Measurements from ENCODE around the gene TMBIM1.

The TMBIM1 gene

DNA sequence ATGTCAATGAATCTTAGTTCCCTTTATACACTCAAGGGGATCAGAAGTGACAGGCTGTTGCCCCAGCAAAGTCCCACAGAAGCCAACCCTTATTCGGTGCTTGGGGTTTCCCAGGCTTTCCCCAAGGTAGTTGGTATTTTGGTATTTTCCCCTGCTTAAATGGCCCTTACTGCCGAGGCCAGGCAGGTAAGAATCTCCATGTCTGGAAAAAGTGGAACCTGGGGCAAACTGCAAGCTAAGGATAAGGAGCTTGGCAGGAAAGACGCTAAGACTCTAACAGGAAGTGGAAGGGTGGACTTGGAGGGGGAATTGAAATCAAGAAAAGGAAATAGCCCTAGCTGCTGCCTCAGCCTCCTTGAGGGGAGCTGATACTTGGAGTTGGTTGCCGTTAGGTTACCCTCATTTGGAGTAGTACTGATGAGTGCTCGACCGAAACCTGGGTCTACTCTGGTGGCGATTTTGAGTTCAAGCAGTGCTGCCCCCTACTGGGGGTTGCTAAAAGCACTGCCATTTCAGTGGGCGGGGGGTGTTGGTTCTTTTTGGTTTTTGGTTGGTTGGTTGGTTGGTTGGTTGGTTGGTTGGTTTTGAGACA is 34.8 kb downstream of the TMBIM1 start:
- peak; percentile 22 for DNase-seq (ENCODE audit: low spot score)

DNA sequence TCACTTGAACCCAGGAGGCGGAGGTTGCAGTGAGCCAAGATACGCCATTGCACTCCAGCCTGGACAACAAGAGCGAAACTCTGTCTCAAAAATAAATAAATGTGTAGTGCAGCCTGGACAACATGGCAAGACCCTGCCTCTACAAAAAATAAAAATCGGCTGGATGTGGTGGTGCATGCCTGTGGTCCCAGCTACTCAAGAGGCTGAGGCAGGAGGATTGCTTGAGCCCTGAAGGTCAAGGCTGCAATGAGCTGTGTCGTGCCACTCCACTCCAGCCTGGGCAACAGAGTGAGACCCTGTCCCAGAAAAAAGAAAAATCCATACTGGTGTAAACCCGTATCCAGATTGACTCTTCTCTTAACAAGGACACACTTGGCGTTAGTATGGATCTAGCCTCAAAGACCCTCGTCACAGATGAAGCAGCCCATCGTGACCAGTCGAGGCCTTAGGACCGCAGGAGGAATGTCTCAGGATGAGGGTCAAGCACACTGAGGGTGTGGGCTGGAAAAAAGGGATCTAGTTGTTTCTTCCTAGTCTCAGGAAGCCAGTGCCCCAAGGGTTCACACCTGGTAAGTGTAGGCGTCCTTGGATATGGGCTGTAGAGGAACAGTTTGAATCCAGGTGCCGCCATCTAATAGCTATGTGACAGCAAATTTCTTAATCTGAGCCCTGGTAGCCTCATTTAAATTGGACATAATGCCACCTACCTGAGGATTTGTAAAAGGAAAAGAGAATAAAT is 35.5 kb downstream of the TMBIM1 start:
- DNase-seq (ENCODE audit: low spot score): no peak

DNA sequence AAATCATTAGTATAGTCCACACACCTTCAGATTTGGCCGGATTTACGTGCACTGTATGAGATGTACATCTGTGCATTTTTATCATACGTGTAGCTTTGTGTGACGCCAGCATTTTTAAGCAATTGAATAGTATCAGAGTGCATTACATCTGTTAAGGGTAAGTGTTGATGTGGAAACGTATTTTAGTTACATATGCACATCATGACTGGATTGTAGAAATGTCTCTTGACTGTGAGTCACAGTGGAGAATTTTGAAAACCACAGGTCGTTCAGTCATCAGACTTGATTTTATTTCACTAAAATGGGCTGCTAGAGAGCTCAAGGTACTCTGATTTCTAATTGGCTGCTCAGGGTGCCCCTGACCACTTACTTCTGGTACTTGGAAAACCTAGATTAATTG is 36.9 kb downstream of the TMBIM1 start:
- DNase-seq (ENCODE audit: low spot score): no peak

DNA sequence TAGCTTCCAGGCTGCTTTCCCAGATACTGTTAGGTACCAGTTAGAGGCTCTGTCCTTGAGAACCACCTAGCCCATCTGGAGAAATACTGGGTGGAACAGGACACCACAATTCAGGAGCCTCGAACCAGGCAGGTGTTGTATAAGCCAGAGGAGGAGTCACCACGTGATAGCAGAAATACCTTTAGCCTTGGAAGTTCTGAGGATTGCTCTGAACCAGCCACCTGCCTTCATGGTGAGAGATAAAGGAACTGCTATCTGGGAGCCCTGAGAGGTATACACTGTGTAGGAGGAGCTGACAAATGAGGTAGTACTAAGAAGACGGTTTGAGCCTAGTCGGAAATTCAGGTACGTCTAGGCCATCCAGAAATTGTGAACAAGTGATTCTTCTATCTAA is 39.1 kb downstream of the TMBIM1 start:
- no peak for DNase-seq (ENCODE audit: low spot score)

DNA sequence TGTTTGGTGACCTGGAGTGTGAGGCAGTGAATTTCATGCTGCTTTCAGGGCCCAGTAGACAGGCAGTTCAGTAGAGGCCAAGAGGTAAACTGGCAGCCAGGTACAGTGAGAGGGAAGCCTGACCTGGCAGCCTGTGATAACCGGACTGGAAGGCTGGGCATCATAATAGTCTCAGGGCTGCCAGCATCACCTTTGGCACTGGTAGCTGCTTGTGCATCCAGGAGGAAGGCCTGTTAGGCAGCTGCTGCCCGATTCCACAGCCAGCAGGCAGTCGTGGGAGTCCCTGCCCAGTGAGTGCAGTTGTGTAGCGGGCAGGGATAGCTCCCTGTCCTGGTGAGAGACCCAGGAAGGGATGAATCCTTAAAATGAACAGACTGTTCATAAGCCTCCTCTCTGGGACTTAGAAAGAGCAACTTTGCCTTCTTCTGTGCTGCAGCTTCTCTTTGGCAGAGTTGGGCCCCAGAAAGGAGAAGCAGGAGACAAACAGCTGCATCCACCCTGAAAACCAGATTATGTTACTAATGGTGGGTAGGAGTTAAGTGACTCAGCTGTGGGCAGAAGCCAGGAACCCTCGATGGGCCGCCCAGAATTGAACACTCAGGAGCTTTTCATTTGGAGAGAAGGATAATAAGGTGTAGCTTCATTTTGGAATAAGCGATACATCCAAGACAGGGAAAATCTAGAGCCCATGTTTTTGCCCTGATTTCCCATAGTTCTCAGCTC is 39.6 kb downstream of the TMBIM1 start:
- no peak for DNase-seq (ENCODE audit: low spot score)

GRCh38 chr2:218249691-218250090 is 42.6 kb downstream of the TMBIM1 start:
- DNase-seq (ENCODE audit: low spot score): no peak

DNA sequence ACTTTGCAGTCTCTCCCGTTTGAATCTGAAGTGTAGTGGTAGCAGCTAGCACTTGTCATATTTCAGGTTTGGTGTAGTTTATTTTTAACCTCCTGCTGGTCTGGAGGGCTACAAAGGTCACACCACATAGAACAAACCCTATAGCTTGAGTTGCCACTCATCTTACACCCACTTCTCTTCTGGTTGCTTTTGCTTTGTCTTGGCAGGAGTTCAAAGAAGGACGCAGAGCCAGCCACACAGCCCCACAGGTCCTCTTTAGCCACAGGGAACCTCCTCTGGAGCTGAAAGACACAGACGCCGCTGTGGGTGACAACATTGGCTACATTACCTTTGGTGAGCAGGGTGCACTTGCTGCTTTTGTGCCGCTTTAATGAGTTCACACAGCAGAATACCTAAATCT is 47.1 kb downstream of the TMBIM1 start:
- no peak for DNase-seq (ENCODE audit: low spot score)

DNA sequence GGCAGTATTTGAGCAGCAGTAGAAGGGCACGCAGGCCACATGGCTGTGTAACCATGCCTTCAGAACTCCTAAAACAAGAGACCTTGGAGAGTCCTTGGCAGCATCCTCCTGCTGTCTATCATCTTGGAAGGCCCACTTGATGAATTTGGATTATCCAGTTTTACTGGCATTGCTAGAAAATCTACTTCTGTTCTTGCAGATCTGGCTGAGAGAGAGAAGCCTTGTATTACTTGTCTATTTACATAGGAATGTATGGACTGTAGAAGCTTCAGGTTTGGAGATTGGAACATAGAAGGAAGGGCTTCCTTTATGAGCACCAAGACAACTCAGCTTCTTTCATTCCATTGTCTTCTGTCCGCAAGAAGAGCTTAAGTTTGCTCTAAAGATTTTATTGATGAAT is 47.6 kb downstream of the TMBIM1 start:
- no peak for DNase-seq (ENCODE audit: low spot score)

DNA sequence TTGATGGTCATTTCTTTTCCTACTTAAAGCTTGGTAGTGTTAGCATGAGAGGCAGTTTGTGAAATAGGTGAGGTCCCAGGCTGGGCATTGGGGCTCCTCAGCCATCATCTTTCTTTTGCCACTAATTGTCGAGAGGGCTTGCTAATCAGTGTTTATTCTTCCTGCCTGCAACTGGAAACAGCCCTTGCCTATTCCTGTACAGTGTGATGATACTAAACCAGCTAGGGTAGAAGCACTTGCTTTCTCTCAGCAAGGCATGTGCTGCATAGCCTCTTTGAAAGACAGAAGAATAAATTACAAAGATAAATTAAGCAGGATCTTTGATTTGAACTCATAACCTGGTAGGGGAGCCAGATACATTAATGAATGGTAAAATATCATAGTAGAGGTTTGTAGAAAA is 48.1 kb downstream of the TMBIM1 start:
- DNase-seq (ENCODE audit: low spot score): no peak

DNA sequence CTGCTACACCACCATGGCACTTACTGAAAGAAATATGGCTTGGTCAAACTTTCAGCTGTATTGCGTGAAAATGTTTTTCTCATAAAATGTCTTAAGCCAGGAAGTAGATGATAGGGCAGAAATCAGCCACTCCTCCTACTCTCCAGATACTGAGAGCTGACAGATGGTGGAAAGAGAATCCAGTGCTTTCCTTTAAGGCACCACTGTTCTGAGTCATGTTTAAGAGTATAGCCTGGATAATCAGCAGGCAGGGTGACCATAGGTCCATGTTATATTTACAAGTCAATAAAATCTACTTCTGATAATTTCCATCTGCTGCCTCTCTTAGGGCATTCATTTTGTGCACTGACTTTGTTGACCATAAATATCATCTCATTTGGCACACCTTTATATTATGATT is 53.4 kb downstream of the TMBIM1 start:
- DNase-seq (ENCODE audit: low spot score): no peak

GRCh38 chr2:218236829-218237228 is 55.5 kb downstream of the TMBIM1 start:
- no peak for DNase-seq (ENCODE audit: low spot score)

DNA sequence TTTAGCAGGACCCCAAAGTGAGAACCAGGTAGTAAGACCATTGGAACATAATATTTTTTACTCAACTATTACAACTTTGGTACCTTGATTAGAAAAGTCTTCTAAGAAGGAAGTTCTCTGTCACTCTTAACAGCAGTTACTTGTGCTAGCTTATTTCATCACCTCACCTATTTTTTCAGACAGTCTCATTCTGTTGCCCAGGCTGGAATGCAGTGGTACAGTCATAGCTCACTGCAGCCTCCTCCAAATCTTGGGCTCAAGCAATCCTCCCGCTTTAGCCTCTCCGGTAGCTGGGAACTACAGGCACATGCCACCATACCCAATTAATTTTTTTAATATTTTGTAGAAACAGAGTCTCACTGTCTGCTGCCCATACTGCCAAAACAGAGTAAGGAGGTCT is 57.3 kb downstream of the TMBIM1 start:
- DNase-seq (ENCODE audit: low spot score): no peak

DNA sequence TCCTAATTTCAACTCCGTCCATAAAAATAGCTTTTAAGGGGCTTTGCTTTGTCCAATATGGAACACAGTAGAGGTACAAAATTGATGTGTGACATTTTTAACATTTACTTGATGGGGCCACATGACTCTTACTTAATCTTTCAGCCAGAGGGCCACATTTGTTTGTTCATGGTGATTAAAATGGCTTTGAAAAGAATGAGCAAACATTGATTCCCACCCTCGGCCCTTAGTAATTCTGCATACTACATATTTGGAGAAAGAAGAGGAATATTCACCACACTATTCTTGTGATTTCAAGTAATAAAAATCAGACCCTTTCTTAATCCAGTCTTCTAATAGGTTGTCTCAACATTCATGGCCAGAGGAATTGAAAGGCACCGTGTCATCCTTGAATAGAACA is 57.8 kb downstream of the TMBIM1 start:
- no peak for DNase-seq (ENCODE audit: low spot score)

DNA sequence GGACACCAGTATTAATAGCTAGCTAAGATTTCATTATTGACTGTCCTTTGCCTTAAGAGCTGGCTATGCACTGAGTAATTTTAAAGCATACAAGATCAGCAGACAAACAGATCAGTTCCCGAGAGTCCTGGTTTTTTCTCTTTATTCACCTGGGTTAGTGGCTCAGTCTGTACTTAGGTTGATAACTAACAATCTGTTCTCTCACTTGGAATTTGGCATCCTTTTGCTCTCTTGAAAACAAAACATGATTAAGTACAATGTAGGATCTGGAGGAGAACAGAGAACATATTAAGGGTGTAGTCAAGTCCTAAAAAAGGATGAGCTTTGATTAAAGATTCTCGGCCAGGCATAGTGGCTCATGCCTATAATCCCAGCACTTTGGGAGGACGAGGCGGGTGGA is 58.8 kb downstream of the TMBIM1 start:
- no peak for DNase-seq (ENCODE audit: low spot score)

GRCh38 chr2:218230882-218231281 is 61.4 kb downstream of the TMBIM1 start:
- DNase-seq (ENCODE audit: low spot score): no peak

DNA sequence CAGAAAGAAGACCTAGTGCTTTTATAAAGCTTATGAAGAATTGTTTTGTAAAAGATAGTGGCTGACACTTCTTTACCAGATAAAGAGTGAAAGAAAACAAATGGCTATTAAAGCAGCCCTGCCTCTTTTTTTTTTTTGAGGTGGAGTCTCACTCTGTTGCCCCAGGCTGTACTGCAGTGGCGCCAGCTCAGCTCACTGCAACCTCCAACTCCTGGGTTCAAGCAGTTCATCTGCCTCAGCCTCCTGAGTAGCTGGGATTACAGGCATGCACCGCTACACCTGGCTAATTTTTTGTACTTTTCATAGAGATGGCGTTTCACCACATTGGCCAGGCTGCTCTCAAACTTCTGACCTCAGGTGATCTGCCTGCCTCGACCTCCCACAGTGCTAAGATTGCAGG is 62.5 kb downstream of the TMBIM1 start:
- no peak for DNase-seq (ENCODE audit: low spot score)

GRCh38 chr2:218229239-218229638 is 63.1 kb downstream of the TMBIM1 start:
- DNase-seq (ENCODE audit: low spot score): peak; percentile 81

- no peak for DNase-seq (ENCODE audit: low spot score)
Measured at GRCh38 chr2:218228366-218229090, 63.8 kb downstream of the TMBIM1 start.

- no peak for DNase-seq (ENCODE audit: low spot score)
Measured at GRCh38 chr2:218226903-218227302, 65.4 kb downstream of the TMBIM1 start.
